Stimulated activated CD8-positive, alpha-beta memory T cell treated with anti-CD3 and anti-CD28 coated beads, Interleukin-15, amount 100 ng/mL, for 4 hours (primary cell): ENCODE results near the gene CADM1.

Experiments
- DNase-seq, 2 donors: peaks; one replicate each; pipeline ENCODE4 v3.0.0-alpha.2; 2020; ENCODE audit warnings: low read depth in 2 of 2

Gene CADM1

DNA sequence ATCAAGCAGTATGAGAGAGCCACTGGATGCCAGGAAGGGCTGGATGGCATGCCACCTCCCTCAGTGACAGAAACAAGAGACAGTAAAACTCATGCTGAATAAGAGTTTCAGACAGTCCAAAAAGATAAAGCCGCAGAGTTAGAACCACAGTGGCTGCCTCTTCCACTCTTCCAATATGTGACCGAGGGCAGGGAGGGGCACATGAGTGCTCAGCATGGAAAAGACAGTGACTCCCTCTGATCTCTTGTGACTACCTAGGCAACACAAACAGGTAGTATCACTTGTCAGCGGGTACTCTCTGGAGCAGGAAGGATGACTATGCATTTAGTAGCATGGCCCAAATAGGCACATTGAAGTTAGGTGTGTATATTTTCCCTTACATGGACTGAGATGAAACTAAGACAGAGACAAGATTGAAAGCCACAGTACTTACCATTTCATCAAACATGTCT is 295.4 kb downstream of the CADM1 start:
- no peak for DNase-seq

DNA sequence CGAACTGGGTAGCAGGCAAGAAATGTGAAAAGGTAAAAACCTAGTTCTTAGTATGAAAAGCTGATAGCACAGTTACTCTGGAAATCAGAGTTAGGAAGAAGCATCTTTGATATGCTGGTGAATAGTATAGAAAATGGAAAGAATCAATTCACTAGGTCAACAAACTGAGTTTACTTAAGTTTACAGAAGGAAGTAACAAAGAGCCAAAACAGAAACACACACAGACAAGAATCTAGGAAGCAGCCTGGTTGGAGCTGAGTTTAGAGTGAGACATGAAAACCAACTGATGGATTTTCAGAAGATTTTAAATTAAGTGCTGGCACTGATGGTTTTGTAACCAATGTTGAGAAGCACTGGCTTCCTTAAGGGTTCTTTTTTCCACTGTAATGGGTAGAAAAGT is 296.3 kb downstream of the CADM1 start:
- no peak for DNase-seq

DNA sequence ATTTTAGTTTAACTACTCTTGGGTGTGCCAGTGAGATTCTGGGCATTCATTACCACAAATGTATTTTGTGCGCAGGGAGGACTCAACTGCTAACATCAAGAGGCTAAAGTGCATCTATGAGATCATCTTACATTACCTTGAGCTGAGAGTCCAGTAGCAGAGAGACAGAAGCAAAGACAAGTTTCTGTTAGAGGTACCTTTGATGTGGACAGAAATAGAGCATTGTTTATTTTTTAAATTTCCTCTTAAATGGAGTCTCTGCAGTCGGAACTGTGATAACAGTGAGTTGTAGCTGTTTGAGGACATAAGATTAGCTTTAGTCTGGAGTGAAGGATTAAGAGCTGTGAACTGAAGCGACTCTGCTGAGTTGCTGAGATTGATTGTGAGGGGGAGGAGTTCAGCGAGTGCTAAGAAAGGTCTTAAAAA is 297.0 kb downstream of the CADM1 start:
- no peak for DNase-seq

DNA sequence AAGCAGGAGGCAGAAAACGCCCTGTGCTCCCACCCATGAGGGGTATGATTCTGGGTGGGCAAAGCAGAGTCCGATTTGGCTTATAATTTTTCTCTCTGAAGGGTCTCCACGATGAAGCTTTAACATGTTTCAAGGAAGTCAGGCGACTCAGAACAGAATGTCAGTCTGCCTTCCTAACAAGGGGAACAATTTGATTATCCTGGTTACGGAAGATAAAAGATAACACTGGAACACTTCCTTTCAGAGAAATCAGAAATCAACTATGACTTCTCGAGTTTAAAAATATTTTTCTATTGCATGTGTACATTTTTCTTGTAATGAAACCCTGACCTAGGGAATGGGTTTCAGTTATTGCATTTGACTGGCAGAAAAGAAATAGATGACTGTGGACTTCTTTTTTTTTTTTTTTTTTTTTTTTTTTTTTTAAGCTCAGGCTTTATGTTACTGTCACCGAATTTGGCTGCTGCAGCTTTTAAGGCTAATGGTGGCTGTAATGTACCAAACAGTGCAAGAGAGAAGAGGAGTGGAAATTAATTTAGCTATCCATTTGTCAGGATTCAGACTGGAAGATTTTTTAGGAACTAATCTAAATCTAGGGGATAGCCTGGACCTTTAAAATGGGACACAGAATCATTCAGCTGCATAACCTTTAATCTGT is 297.7 kb downstream of the CADM1 start:
- no peak for DNase-seq

DNA sequence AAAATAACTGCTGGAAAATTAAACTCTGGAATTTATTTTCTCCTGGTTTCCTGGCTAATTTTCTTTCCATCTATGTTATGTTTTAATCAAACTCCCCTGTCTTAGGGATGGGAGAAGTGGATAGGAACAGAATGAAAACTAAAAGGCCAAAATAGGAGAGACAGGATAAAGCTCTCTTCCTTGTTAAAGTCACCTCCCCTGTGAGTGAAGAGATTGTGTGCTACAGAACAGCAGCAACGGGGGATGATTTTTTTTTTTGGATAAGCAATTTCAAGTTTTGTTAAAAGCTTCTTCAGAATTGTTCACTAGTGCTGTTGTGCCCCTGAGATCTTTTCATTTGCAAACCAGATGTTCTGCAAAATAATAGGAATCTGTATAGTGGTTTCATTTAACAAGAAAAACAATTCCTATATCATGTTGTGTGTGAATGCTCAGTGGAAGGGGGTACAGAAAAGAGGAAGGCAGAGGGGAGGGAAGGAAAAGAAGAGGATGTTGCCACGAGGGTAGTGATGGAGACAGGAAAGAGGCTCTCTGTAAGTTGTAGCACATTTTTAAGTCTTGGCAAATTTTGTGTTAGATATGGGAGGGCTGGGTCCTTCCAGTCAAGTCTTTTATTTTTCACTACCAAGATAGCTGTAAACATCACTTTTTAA is 301.2 kb downstream of the CADM1 start:
- DNase-seq, result no peak

DNA sequence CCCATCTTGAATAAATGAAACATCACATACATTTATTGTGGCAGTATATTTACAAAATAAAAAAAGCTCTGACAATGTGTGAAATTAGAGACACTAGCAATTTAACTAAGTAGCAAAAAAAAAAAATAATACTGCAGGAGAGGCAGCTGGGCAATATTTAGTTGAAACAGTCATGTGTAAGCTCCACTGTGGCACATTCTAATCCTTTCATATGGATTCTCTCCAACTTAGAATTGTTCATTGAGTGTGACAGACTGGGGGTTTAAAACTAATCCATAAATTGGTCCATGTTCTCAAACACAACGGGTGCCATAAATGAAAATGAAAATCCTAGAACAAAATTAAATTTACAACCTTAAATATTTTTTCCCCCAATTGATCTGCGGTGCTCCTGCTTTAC is 302.1 kb downstream of the CADM1 start:
- DNase-seq, result no peak

DNA sequence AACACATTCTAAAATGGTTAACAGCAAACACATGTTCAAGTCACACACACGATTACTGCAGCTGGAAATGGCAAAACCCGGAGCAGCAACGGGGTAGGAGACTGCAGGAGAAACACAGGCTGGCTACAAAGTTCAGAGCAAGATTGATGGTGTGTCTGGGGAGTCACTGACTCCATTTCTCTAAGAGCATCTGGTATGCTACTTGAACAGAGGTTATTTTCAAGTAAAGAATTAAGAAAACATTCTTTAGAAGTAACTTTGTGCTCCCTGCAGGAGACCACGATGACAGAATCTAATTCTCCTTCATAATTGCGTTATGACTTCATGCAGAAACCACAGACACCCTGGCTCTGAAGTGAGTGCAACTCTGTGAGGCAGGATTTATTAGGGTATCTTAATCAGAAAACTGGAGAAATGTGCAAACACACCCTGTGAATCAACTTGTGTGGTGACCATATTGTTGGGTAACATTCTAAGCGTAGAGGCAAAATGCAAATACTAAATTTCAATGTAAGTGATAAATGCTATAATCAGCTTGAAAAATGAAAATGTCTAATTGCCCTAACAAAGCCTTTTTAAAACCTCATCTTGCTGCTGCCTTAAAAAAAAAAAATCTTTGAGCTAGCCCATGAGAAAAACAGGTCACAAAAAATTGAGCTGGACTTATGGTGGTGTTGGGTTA is 303.0 kb downstream of the CADM1 start:
- no peak for DNase-seq

DNA sequence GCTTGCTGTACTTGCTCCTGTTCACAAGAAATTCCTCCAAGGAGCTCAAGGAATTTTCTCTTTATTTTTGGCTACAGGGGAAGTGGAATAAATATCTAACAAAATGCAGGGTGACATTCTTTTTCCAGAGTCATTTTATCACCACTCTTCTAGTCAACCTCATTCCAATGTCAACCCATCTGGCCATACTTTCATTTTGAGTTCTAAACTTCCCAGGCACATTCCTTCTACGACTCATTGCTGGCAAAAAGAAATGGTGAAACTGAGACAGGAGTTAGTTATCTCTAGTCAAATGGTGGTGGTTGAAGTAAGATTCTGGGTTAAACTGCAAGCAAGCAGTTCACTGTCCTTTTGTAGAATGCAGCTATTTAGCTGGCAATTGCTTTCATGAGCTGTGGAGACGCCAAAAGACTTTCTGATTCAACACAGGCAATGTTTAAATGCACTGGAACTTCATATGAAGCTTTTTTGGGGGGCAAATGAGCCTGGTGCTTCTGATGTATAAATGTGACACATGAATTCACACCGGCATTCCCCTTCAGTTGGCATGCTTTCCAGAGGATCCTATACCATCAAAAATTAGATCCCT is 304.6 kb downstream of the CADM1 start:
- DNase-seq, result no peak

DNA sequence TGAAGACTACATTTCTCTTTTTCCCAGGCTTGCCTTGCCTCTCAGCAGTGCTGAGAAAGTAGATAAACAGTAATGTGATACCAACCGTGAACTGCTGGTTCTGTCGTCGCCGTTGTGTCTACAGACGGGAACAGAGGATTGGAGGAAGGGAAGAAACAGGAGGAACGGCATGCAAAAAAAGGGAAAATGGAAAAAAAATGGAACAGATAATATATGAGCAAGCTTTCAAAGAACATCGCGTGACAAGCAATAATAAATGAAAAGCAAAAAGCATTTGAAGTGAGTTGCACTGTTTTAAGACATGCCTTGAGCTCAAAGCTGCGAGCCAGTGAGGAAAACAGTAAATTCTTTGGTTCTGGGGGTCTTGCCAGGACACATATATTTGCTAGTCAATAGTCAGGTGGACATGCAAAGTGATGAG is 305.9 kb downstream of the CADM1 start:
- DNase-seq, result no peak

DNA sequence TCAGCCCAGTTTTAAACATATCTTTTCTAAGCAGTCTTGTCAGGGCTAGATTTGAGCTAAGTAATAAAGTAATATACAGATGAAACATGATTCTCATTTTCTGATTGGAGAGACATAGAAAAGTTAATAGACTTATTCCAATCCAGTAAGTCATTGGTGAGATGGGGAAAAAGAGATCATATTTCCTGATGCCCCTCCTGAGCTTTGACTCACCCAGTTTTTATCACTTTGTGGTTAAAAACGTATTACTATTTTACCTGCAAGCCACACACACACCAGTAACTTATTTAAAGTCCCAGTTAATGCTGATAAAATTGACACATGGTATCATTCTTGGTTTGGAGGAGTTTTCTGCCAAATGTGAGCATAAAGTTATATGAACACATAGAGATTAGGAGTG is 306.8 kb downstream of the CADM1 start:
- no peak for DNase-seq

DNA sequence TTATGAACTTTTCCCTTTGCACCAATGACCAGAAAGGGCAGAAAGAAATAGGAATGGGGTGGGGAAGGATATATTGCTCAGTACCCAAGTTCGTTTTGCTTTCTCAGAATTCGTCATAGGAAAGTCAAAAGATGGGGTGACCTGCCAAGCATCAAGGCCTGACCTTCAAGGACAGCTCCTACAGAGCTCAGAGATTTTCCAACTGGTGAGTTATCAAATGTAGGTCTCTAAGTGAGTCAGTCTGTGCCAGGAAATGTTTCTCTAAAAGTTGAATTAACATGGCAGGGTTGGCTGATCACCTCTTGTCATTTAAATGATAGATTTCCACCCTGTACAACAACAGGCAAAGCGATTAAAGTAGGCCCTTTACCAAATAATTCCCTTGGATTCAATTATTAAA is 307.2 kb downstream of the CADM1 start:
- no peak for DNase-seq

DNA sequence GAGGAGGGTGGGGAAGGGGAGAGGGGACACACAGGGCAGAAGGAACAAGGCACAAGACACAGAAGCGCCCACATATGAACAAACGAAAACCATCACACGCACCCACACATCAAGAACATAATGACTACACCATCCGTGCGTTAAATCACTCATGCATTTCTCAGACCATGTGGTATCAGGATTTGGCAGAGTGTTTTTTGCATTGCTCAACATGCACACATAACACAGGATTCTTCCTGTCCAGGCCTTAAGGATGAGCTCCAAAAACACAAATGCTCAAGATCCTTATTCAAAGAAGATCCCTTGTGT is 309.5 kb downstream of the CADM1 start:
- DNase-seq, result no peak

DNA sequence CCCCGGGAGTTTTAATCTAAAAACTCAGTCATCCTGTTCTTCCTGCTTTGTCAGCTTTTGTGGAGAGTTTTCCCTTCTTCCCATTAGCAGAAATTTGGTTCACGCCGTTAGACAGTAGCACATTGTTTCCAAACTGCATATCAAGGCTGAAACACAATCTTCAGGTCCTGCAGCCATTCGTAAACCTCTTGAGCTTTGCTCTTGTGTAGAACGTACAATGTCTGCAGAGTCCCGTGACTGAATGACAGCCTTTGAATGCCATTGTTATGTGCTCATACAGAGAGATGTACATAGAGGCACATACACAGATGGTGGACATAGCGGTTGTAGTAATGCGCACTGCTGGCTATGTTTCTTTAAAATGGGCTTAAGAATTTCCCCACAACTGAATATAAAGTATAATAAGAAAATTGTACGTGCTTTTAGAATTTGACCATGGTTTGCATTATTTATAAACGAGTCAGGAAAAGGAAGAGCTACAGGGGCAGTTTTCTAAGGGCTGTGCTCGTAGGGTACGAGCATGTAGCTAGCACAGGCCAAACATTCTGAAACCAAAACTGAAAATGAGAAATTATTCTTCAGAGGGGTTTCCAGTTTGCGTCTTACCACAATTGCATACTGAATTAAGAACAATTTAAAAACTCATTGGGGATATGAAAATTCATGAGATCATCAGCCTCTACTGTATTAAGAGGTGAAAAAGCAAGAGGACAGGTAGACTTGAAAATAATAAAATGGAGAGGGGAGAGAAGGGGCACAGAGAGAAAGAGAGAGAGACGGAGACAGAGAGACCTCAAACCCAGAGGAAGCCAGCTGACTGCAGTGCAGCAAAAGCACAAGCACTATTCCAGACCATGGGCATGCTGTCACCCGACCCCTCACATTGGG is 310.1 kb downstream of the CADM1 start:
- no peak for DNase-seq

DNA sequence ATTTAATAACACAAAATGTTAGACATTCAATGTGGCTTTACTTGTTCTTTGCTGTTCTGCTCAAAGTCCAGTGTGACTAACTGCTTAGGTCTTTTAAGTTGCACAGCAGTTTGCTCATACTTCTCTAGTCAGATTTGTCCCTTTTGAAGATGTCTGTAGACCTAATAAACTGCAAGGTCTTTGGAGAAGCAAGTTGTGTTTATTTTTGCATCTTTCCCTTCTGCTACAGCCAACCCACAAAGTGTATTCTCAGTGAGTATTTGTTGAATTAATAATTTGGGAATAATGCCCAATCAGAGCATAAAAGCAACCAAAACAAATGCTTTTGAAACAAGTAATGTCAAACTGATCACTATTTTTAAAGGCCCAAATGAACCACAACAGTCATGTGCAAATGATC is 312.5 kb downstream of the CADM1 start:
- DNase-seq, result no peak

DNA sequence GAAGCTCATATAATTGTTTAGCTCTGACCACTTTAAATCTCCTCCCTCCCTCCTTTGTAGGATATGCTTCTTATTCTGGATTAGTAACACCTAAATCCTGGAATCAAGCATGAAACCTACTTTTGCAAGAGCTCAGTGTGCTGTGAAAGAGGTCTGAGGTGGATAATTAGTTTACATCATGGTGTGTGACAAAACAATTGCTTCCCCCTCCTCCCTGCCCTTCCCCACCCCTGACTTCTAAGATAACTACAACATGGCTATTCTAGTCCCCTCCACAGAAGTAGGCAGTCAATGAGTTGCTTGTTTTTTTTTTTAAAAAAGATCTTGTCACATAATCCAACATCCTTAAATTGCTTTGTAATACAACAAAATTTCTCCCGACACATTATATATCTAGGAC is 314.0 kb downstream of the CADM1 start:
- DNase-seq, result no peak

DNA sequence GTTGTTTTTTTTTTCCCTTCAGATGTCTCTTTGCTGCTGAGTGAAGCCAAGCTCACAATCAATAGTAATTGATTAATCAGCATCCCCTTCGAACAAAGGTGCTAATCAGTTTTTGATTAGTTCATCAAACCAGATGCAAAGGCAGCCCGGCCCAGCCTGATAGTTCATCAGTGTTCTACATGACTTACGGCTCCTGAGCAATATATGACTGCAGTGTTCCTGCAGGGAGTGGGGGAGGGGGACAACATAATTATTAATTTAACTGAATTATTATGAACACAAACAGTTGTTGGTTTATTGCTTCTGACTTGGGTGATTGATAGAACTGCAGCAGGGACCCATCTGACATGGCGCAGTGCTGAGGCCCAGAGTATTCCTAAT is 315.3 kb downstream of the CADM1 start:
- DNase-seq, result no peak

DNA sequence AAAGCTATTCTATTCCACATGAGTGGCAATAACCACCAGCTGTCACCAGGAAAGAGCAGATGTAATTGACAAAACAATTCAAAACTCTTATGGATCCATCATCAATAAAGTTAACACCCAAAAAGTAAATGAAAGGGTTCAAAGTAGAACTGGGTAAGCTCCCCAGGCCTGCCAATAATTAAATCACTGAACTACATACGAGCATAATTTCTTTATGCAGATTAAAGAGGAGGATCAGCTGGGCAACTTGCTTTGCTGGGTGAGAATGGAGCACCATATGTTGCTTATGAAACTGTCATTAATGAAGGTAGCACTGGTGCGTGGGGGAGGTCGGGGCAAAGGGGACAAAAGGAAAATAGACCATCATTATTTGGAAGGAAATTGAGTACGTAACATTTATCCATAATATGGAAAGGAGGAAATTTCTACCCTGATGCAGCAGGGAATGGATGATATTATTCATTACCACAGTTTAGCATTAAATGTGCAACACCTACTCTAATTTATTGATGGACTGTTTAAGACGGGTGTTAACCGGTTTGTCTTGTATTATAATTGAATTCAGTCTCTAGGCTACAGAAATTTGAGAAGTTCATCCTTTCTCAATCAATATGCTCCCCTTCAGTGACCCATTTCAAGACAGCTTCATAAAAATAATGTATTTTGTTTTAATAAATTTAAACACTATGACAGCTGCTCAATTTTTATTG is 315.9 kb downstream of the CADM1 start:
- DNase-seq, result no peak

DNA sequence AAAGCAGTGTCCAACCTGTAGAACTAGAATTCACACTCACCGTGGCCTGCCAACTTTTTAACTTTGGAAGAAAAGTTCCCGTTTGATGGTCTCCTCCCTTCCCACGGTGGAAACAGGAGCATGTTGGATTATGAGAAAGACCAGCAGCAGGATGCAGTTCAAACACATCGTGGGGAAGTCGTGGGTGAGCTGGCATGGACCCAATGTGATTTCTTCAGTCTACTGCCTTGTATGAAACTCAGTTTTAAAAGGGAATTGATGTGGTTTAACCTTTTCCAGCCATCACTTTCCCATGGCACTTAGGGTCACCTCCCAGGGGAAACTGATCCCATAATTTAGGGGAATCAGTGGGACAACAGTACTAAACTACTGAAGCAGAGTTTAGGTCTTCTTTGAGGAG is 318.3 kb downstream of the CADM1 start:
- no peak for DNase-seq

DNA sequence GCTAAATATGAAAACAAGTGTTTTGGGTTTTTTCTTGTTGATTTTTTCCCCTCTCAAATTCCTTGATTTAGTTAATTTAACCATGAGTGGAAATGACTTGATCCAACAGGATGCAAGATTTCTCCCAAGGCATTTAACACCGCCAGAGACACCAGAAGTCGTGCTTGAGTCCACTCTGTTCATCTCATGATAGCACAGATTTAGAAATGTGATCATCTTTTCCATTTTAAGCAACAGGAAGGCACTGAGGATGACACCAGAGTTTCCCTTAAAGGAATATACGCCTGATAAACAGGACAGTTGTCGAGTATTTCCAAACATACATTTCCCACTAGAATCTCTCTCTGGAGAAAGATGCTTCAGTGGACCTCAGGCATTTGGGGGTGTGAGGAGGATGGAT is 318.7 kb downstream of the CADM1 start:
- DNase-seq, result no peak

DNA sequence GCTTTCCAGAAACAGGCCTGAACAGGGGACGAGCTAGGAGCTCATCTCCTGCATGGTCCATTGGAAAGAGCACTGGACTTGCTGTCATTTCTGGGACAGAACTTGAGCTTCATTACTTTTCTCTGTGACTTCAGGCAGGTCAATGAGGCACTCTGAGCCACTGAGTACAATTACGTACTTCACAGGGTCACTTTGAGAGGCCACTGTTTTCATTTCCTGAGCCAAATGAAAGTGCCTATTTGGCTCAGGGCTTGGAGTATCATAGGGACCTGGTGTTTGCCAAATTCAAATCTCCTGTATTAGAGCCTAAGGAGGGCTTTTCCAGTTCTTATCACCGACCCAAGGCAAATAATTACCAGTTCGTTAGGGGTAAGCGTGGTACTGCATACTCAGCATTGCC is 319.3 kb downstream of the CADM1 start:
- no peak for DNase-seq

DNA sequence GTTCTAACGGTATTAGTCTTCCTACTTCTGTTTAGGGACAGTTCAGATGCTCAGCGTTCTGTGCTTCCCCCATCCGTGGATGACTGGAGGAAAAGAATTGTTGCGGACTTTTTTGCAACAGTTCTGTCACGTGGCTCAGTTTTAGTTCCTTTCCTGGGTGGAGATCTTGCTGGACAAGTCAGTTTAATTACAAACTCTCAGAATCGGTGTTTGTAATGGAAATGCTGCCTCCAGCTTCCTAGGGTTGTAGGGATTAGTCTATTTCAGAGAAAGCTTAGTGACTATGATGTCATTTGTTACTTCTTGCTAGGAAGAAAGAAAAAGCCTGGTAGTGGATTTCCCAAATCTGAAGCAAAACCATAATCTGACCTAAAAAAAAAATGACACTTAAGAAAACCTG is 320.4 kb downstream of the CADM1 start:
- no peak for DNase-seq
